Fibroblast of villous mesenchyme (primary cell): ENCODE results near the gene EIF6. TPM values are rescaled to one million over a fixed set of nuclear protein-coding genes. Genes with fewer than 3 reads are reported as not detected.

Source experiments
- DNase-seq: peaks from one replicate; pipeline ENCODE4 v3.0.0-alpha.2; 2010; ENCODE audit warnings: low read depth
- H3K4me3 ChIP-seq: 2 replicates; pipeline ENCODE4 v1.5.1; 2011; ENCODE audit warnings: low read depth, mild to moderate bottlenecking, low read length
- total RNA-seq: library from RNA; depleted of rRNA; stranded (reverse); fragments of >200 nt; gene quantifications from 2 replicates; pipeline ENCODE4 v1.2.3, GENCODE V29; 2012
- TF ChIP-seq, protein P1 (sequence below): IDR thresholded peaks from 2 replicates; pipeline ENCODE4 v1.5.1; 2012; ENCODE audit warnings: low read depth, mild to moderate bottlenecking, low read length; ENCODE audit not compliant: insufficient read depth

EIF6 gene
- total RNA-seq, 1 donor, result 107 TPM

- DNase-seq, result peak; percentile 87
- peak within 1 kb of the TSS; percentile 74 for H3K4me3 ChIP-seq
- TF ChIP-seq, protein P1, sequence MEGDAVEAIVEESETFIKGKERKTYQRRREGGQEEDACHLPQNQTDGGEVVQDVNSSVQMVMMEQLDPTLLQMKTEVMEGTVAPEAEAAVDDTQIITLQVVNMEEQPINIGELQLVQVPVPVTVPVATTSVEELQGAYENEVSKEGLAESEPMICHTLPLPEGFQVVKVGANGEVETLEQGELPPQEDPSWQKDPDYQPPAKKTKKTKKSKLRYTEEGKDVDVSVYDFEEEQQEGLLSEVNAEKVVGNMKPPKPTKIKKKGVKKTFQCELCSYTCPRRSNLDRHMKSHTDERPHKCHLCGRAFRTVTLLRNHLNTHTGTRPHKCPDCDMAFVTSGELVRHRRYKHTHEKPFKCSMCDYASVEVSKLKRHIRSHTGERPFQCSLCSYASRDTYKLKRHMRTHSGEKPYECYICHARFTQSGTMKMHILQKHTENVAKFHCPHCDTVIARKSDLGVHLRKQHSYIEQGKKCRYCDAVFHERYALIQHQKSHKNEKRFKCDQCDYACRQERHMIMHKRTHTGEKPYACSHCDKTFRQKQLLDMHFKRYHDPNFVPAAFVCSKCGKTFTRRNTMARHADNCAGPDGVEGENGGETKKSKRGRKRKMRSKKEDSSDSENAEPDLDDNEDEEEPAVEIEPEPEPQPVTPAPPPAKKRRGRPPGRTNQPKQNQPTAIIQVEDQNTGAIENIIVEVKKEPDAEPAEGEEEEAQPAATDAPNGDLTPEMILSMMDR, result no peak
Measured at GRCh38 chr20:35277531-35278395, 6.8 kb downstream of the EIF6 start, which contains the start of gene MMP24OS. Gene MMP24OS, minus strand, starts transcription at chr20:35278122. Its CDS starts 193 bp downstream, at chr20:35277929.

DNA sequence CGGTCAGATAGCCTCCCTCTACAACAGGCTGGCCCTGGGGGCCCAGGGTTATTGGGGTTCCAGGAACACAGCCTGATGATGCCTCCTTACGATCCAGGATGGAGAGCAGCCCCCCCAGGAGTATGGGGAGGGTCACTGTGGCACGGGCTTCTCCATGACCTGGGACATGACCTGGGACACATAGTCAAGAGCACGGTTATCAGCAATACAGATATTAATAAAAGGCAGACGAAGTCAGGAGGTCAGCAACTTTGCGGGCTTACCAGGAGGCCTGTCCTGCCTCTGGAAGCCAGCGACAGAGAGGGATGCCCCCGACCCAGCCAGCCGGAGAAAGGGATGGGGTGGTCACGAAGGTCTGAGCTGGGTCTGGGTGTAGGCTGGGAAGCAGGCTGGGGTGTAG, 7.4 kb downstream of the EIF6 start:
- no peak for DNase-seq
- peak overlapping the region; percentile 74 for H3K4me3 ChIP-seq
- TF ChIP-seq, protein P1, result no peak

DNA sequence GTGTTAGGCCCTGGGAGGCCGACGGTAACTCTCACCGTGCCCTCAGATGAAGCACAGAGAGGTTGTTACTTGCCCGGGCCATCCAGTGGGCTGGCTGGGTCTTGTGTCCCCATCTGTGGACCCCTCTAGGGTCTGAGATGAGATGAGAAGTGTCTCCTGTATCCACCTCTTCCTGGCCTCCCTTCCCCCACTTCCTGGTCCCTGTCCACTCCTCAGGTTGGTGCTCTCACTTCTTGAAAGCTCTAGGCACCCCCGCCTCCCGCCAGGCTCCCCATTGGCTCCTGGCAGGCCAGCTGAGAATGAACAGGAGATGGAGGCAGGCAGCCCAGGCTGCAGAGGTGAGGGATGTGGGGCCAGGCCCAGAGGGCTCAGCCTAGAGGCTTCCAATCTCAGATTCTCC, 8.2 kb downstream of the EIF6 start:
- DNase-seq, result no peak
- TF ChIP-seq, protein P1, result no peak
- peak overlapping the region; percentile 74 for H3K4me3 ChIP-seq

DNA sequence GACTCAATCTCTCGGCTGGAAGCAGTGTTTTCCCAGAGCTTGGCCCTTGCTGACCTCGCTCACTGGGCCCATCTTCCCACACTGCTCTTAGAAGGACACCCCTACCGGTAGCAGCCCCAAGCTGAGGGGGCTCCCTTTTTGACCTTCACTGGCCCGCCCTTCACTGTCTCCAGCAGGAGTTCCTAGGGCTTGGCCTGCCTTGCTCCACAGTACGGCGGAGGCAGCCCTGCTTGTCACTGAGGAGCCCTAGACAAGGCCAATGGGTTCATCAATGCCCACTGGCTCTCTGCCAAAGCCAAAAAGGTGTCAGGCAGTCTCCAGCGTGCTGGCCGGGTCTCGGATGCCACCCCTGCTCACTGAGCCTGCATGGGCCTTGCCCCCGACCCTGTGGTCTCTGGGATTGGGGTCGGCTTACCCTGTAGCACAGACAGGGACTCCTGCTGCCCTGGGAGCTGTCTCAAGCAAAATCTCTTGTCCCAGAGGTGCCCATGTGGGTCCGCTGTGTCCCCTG, 8.8 kb downstream of the EIF6 start:
- TF ChIP-seq, protein P1, result no peak
- DNase-seq, result no peak
- H3K4me3 ChIP-seq, result no peak overlapping the region

GRCh38 chr20:35274172-35275092, 10.1 kb downstream of the EIF6 start:
- H3K4me3 ChIP-seq, result no peak overlapping the region
- TF ChIP-seq, protein P1, result no peak
- DNase-seq, result no peak

DNA sequence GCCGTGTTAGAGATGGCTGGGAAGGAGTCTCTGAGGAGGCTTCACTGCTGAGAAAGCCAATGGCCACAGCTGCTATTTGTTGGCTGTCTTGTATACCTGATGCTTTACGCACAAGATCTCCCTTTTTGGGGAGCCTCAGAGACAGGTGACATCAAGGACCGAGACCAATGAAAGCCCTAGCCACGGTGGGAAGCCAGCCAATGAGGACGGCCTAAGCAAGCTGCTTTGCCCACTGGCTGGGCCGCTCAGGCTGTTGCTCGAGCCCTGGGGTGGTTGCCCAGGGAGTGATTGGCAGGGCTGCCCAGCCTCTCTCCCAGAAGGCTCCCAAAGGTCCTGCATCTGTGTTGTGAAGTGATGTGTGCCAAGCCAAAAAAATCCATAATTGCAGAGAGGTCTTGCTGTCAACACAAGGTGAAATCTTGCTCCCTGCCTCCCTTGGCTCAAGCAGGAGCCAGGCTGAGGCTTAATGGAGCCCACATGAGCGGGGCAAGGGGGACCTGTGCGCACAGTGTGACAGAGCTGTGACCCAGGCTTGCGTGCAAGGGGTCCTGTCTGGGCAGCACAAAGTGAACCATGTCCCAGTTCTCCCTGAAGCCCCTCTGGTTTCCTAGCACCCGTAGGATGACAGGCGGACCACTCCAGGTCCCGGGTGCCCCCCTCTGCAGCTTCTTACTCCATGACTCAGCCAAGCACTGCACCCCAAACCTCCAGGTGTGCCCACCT, 11.0 kb downstream of the EIF6 start:
- H3K4me3 ChIP-seq, result no peak overlapping the region
- DNase-seq, result no peak
- TF ChIP-seq, protein P1, result no peak
